Activated CD8-positive, alpha-beta T cell treated with anti-CD3 and anti-CD28 coated beads for 36 hours (primary cell): Measurements from ENCODE around the gene BHLHE40. TPM values are rescaled to one million over a fixed set of nuclear protein-coding genes. Genes with fewer than 3 reads are reported as not detected.
A peak's percentile ranks its signal among the peaks of the same experiment; 100 is the strongest.

Experiments used
- ATAC-seq: fragments of 200-7000 bp; cut with Tn5 transposase; one replicate; pipeline ENCODE4 v1.10.0; 2021; ENCODE audit warnings: mild to moderate bottlenecking, moderate library complexity
- CTCF ChIA-PET: fragments of 350-600 bp; sonication (Branson Sonifier 250); formaldehyde crosslinking; loops from one replicate; lab custom pipeline; 2021; ENCODE audit warnings: antibody characterized with exemption; lab: Charles Lee
- POLR2A ChIA-PET: fragments of 350-600 bp; sonication (Branson Sonifier 250); formaldehyde crosslinking; loops from one replicate; lab custom pipeline; 2021; ENCODE audit warnings: antibody characterized with exemption; lab: Charles Lee
- DNase-seq: peaks from one replicate; pipeline ENCODE4 v3.0.0-alpha.2; 2020
- H3K27ac Mint-ChIP-seq: one replicate; pipeline ENCODE4 v1.8.0; 2021; ENCODE audit warnings: mild to moderate bottlenecking, mixed read lengths
- H3K27me3 Mint-ChIP-seq: one replicate; pipeline ENCODE4 v1.8.0; 2021; ENCODE audit warnings: mixed read lengths
- H3K36me3 Mint-ChIP-seq: one replicate; pipeline ENCODE4 v1.8.0; 2021; ENCODE audit warnings: low read depth, mixed read lengths
- H3K4me1 Mint-ChIP-seq: one replicate; pipeline ENCODE4 v1.8.0; 2021; ENCODE audit warnings: low read depth, mixed read lengths
- H3K4me3 Mint-ChIP-seq: one replicate; pipeline ENCODE4 v1.8.0; 2021; ENCODE audit warnings: mild to moderate bottlenecking, moderate library complexity, mixed read lengths
- H3K9me3 Mint-ChIP-seq: one replicate; pipeline ENCODE4 v1.8.0; 2021; ENCODE audit warnings: mixed read lengths
- CTCF ChIP-seq: fragments of 200-600 bp; IDR thresholded peaks from one replicate; pipeline ENCODE4 v1.8.0; 2022; ENCODE audit warnings: antibody characterized with exemption, mild to moderate bottlenecking
- intact Hi-C: fragments of 100-400 bp; cut with micrococcal nuclease; formaldehyde crosslinking; loops from one replicate; pipeline ENCODE4 v1.10.0; 2022
- total RNA-seq, 2 experiments: library from RNA; stranded (reverse); gene quantifications; one replicate each; pipeline ENCODE4 v1.2.3, GENCODE V29; 2021

The BHLHE40 gene
- total RNA-seq, 2 experiments from 2014 or later: 456 to 470 TPM

- DNase-seq: no peak
- no peak for TF ChIP-seq CTCF
- ChIA-PET CTCF (interaction anchor here (0.8 to 3.4 kb wide), 2 partner anchors 39 to 226 kb away, joined by 3 to 11 read pairs; no protein-coding TSS in a partner anchor), POLR2A (interaction anchor here (0.6 kb wide), 1 partner anchor 245 kb away, joined by 3 read pairs; no protein-coding TSS in a partner anchor)
- ATAC-seq: peak; percentile 53
- Mint-ChIP-seq H3K4me1 (peaks cover 20% of the 10 kb centered on the region), H3K9me3 (peaks cover 2% of the 10 kb centered on the region), H3K36me3 (no peaks in the 10 kb centered on the region), H3K27me3 (no peaks in the 10 kb centered on the region), H3K4me3 (no peak overlapping the region), H3K27ac (peak overlapping the region; percentile 5)
- intact Hi-C loops: no loop called here
Measured at GRCh38 chr3:4936982-4937614, 42.1 kb upstream of the BHLHE40 start.

- no peak for DNase-seq
- no peak for TF ChIP-seq CTCF
- Mint-ChIP-seq H3K27ac (no peak overlapping the region), H3K9me3 (peaks cover 2% of the 10 kb centered on the region), H3K4me1 (peaks cover 20% of the 10 kb centered on the region), H3K4me3 (no peak overlapping the region), H3K27me3 (no peaks in the 10 kb centered on the region), H3K36me3 (no peaks in the 10 kb centered on the region)
- CTCF ChIA-PET: interaction anchor here (0.8 to 3.4 kb wide), 3 partner anchors 9 to 227 kb away, joined by 3 to 11 read pairs (median 3); no protein-coding TSS in a partner anchor
- intact Hi-C loops: no loop called here
- no peak for ATAC-seq
- POLR2A ChIA-PET: interaction anchor here (0.8 kb wide), 1 partner anchor 9 kb away, joined by 3 read pairs; no protein-coding TSS in a partner anchor
Measured at GRCh38 chr3:4938281-4938982, 40.8 kb upstream of the BHLHE40 start.

DNA sequence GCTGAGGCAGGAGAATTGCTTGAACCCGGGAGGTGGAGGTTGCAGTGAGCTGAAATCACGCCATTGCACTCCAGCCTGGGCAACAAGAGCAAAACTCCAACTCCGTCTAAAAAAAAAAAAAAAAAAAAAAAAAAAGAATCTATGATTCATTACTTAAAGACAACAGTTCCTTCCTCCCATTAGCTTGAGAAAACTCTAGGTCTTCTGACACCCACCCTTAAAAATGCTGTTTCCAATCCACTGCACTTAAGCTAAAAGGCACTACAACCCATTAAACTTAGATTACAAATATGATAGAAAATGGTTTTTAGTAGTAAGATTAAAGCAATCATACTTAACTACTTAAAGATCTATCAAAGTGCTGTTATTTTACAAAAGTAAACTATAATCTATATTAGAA lies 40.0 kb upstream of the BHLHE40 start:
- Mint-ChIP-seq H3K4me3 (no peak overlapping the region), H3K27me3 (no peaks in the 10 kb centered on the region), H3K9me3 (peaks cover 2% of the 10 kb centered on the region), H3K4me1 (peaks cover 20% of the 10 kb centered on the region), H3K27ac (no peak overlapping the region), H3K36me3 (no peaks in the 10 kb centered on the region)
- ATAC-seq (no peak), DNase-seq (no peak)
- ChIA-PET POLR2A (no interaction called here), CTCF (no interaction called here)
- no peak for TF ChIP-seq CTCF
- intact Hi-C loops: no loop called here

- intact Hi-C loops: no loop called here
- no peaks in the 10 kb centered on the region for H3K27me3 Mint-ChIP-seq
- no peak for TF ChIP-seq CTCF
- no peaks in the 10 kb centered on the region for H3K9me3 Mint-ChIP-seq
- no peak for DNase-seq
- H3K4me1 Mint-ChIP-seq: peaks cover 12% of the 10 kb centered on the region
- POLR2A ChIA-PET: interaction anchor here (0.9 kb wide), 1 partner anchor 38 kb away, joined by 4 read pairs; the partner anchor contains the start of gene BHLHE40
- no peak for ATAC-seq
- H3K27ac Mint-ChIP-seq: no peak overlapping the region
- CTCF ChIA-PET: interaction anchor here (0.8 to 1.3 kb wide), 2 partner anchors 8 to 18 kb away, joined by 4 read pairs; no protein-coding TSS in a partner anchor
- no peaks in the 10 kb centered on the region for H3K36me3 Mint-ChIP-seq
- H3K4me3 Mint-ChIP-seq: no peak overlapping the region
Measured at GRCh38 chr3:4940985-4941384, 38.3 kb upstream of the BHLHE40 start.
